Ishikawa (cell line): ENCODE results near the gene CD14.
A peak's percentile ranks its signal among the peaks of the same experiment; 100 is the strongest.

ENCODE experiments used
- CEBPB ChIP-seq: IDR thresholded peaks from 2 replicates; pipeline ENCODE4 v1.6.1; 2012
- CREB1 ChIP-seq: IDR thresholded peaks from 2 replicates; pipeline ENCODE4 v1.6.1; 2012; ENCODE audit warnings: low read depth
- EGR1 ChIP-seq: IDR thresholded peaks from 2 replicates; pipeline ENCODE4 v1.6.1; 2012
- EP300 ChIP-seq: IDR thresholded peaks from 2 replicates; pipeline ENCODE4 v1.6.1; 2012; ENCODE audit warnings: borderline replicate concordance
- FOXM1 ChIP-seq: IDR thresholded peaks from 2 replicates; pipeline ENCODE4 v1.6.1; 2012; ENCODE audit warnings: low read depth, borderline replicate concordance
- MAX ChIP-seq: IDR thresholded peaks from 2 replicates; pipeline ENCODE4 v1.6.1; 2012
- NFIC ChIP-seq: IDR thresholded peaks from 2 replicates; pipeline ENCODE4 v1.6.1; 2012
- RAD21 ChIP-seq: IDR thresholded peaks from 2 replicates; pipeline ENCODE4 v1.6.1; 2012; ENCODE audit warnings: low read depth
- REST ChIP-seq: IDR thresholded peaks from 2 replicates; pipeline ENCODE4 v1.6.1; 2012; ENCODE audit warnings: low read depth, mild to moderate bottlenecking
- TAF1 ChIP-seq: IDR thresholded peaks from 2 replicates; pipeline ENCODE4 v1.6.1; 2012; ENCODE audit warnings: low read depth, mild to moderate bottlenecking
- TCF12 ChIP-seq: IDR thresholded peaks from 2 replicates; pipeline ENCODE4 v1.6.1; 2012; ENCODE audit warnings: low read depth
- TEAD4 ChIP-seq: IDR thresholded peaks from 2 replicates; pipeline ENCODE4 v1.6.1; 2012
- USF1 ChIP-seq: IDR thresholded peaks from 2 replicates; pipeline ENCODE4 v1.6.1; 2012
- YY1 ChIP-seq: IDR thresholded peaks from 2 replicates; pipeline ENCODE4 v1.6.1; 2012; ENCODE audit warnings: low read depth
- ZBTB7A ChIP-seq: IDR thresholded peaks from 2 replicates; pipeline ENCODE4 v1.6.1; 2012; ENCODE audit warnings: low read depth

Gene CD14

GRCh38 chr5:140641716-140642115 lies 8.7 kb upstream of the CD14 start:
- TF ChIP-seq EP300 (no peak), CREB1 (no peak)

- peak; percentile 83 for TF ChIP-seq MAX
- TF ChIP-seq NFIC = no peak
- TF ChIP-seq USF1 = no peak
- peak; percentile 62; the same call in 1 of the 2 replicates for TF ChIP-seq ZBTB7A
- no peak for TF ChIP-seq REST
- TF ChIP-seq TAF1 = peak; percentile 73
- peak; percentile 50; the same call in 1 of the 2 replicates for TF ChIP-seq YY1
- 0 out of 2 replicates have a peak, but pooled peaks have one; percentile 36 for TF ChIP-seq CEBPB
- TF ChIP-seq RAD21 = peak; percentile 59
- no peak for TF ChIP-seq FOXM1
Measured at GRCh38 chr5:140639148-140639981, 6.4 kb upstream of the CD14 start, which contains the start of gene TMCO6. TSS of gene TMCO6 (plus strand) at chr5:140639451. CDS start at chr5:140639528, 77 bp downstream.

- TF ChIP-seq FOXM1 (no peak), ZBTB7A (no peak), TEAD4 (no peak), NFIC (no peak), USF1 (no peak), TAF1 (no peak), CEBPB (no peak), EGR1 (no peak), CREB1 (no peak), MAX (no peak), REST (no peak), TCF12 (no peak), YY1 (no peak), EP300 (no peak), RAD21 (no peak)
Measured at GRCh38 chr5:140637371-140638100, 4.6 kb upstream of the CD14 start.

GRCh38 chr5:140635291-140636257 lies 2.6 kb upstream of the CD14 start:
- no peak for TF ChIP-seq RAD21

- TF ChIP-seq TAF1 (no peak), YY1 (no peak), EGR1 (no peak), TCF12 (no peak), ZBTB7A (no peak), NFIC (no peak), EP300 (no peak), CREB1 (no peak), TEAD4 (no peak), FOXM1 (no peak)
Measured at GRCh38 chr5:140634103-140634502, 1.1 kb upstream of the CD14 start.
